ENCODE results near the gene UBE2Q1. TPM values are rescaled to one million over a fixed set of nuclear protein-coding genes. Genes with fewer than 3 reads are reported as not detected.

UBE2Q1 gene
- 29.0 and 29.3 TPM in 2 replicates for total RNA-seq

DNA sequence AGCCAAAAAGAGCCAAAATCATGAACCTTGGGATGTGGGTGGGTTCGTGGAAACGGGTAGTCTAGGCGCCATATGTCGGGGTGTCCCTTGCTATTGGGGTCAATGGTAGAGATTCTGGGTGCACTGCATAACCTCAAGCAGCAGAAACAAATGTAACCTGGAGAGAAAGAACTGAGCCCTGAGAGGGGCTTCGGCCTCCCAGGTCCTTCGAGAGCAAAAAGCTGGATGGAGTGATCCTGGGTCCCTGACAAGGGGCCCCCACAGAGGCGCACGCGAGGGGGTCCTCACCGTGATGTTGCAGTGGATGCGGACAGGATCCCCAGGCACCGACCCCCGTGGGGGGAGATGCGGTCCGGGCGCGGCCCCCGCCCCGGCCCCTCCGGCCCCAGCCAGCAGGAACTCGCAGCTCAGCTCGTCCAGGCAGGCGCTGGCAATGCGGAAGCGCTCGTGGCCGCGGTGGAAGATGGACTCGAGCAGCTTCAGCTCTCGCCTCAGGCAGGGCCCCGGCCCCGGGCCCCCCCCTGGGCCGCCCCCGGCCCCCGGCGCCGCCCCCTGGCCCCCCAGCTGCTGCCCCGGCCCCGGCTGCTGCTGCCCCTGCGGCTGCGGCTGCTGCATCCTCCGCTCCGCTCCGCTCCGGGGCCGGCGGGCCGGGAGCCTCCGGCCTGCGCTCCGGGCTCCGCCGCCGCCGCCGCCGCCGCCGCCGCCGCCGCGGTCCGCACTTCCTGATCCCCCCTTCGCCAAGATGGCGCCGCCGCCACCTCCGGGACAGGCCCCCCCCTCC lies at the start of gene UBE2Q1:
Gene UBE2Q1 (minus strand): TSS at position 724 of the 781 bp plus-strand sequence. CDS start 109 bp downstream, at position 615.

DNA sequence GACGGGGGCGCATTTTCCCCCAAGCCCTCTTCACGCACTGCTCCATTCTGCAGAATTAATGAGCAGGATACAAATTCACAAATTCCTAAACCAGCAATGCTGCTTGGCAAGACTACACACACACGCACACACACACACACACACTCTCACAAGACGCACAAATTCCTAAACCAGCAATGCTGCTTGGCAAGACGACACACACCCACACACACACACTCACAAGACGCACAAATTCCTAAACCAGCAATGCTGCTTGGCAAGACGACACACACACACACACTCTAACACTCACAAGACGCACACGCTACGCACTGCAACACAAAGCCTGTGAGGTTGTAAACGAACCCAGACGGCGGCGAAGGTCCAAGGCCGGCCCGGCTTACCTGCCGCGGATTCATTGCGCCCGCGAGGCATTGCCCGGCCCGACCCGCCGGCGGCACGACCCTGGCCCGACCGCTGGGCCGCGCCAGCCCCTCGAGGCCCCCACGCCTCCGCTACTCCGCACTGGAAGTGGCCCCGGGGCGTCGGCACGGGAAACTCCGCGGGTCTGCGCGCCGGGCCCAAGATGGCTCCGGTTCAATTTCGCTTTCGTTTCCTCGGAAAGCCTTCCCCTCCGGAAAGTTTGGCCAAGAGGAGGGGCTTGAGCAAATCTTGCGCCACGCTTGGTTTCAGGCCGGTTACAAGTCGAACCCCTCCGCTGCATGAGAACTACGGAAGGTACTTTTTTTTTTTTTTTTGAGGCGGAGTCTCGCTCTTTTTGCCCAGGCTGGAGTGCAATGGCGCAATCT lies 49.3 kb upstream of the UBE2Q1 start, which contains the start of gene ADAR:
Gene ADAR (minus strand): TSS at position 578 of the 788 bp plus-strand sequence. CDS start 180 bp downstream, at position 398.

DNA sequence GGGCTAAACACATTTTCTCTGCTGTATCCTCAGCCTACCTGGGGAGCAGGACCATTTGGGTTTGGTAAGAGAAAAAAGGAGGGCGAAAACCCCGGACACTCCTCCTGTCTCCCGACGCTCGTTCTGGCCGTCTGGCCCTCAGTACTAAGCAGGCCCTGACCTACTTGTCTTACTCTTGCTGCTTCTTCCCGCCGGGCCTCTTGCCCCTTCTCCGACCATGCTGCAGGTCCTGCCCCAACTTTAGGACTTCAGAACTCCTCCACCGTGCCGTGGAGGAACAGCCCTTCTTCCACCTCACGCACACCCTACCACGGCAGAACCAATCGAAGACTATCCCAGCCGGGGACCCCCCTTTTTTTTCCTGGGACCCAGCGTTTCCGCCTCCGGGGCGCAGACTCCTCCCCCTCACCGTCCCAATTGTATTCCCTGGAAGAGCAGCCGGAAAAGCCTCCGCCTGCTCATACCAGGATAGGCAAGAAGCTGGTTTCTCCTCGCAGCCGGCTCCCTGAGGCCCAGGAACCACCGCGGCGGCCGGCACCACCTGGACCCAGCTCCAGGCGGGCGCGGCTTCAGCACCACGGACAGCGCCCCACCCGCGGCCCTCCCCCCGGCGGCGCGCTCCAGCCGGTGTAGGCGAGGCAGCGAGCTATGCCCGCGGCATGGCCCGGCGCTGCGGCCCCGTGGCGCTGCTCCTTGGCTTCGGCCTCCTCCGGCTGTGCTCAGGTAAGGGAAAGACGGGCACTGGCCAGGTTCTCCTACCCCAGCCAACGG lies 9.1 kb upstream of the UBE2Q1 start, which contains the start of gene CHRNB2:
Gene CHRNB2 (plus strand): TSS at position 393 of the 771 bp plus-strand sequence. CDS start 267 bp downstream, at position 660.

DNA sequence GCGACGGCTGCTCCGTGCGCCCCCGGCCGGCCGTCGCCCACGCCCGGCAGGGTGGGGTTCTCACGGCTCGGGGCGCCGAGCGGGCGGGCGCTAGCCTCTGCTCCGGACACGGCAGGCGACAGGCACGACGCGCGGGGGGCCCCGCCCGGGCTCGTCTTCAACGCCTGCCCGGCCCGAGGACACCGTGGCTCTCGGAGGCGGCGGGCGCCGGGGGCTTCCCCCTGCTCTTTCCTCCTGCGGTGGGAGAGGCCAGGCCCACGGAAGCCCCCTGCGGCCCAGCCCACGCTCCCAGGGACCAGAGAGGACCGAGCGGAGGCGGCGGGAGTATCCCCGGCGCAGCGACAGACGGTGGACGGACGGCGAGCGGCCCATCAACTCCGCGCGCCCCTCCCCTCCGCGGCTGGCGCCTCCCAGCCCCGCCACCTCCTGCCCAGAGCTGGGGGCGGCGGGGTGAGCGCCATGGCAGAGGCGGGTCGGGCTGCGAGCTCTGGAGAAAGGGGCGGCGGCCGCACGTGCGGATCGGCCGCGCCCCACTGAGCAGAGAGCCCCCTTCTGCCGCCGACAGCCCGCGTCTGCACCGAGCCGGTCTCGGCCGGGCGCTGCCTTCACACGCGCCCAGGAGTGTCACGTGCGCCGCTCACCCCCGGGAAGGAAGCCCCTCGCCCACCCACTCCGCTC lies 56.3 kb downstream of the UBE2Q1 start, which contains the start of the genes SHE and TDRD10:
Gene SHE (minus strand): TSS at position 347 of the 678 bp plus-strand sequence. CDS start 386 bp downstream, outside the sequence.
Gene TDRD10 (plus strand): TSS at position 154 of the 678 bp plus-strand sequence. CDS start 4,685 bp downstream, outside the sequence.

Other genes with a start within 250 kb of the UBE2Q1 start
- 0.13 TPM in 1 of 2 replicates, not detected in the other for gene AQP10, start 237.6 kb downstream of the UBE2Q1 start, total RNA-seq
- gene ATP8B2, start 233.1 kb downstream of the UBE2Q1 start, total RNA-seq, result 258 and 314 TPM in 2 replicates
- gene IL6R, start 153.3 kb downstream of the UBE2Q1 start, total RNA-seq, result 6.3 and 10.2 TPM in 2 replicates
- 0.13 and 0.54 TPM in 2 replicates for gene TDRD10, start 56.4 kb downstream of the UBE2Q1 start, total RNA-seq
- gene SHE, start 56.2 kb downstream of the UBE2Q1 start, total RNA-seq, result 2.7 and 4.8 TPM in 2 replicates
- gene CHRNB2, start 9.1 kb upstream of the UBE2Q1 start, total RNA-seq, result under 0.01 TPM in 2 replicates
- gene ADAR, start 49.5 kb upstream of the UBE2Q1 start, total RNA-seq, result 125 and 128 TPM in 2 replicates